GM12878 (cell line): ENCODE data around the gene PRTN3.

Experiments used
- ATF3 ChIP-seq: IDR thresholded peaks from 2 replicates; pipeline ENCODE4 v1.6.1; 2011; ENCODE audit warnings: low read depth, mild to moderate bottlenecking, low read length, moderate library complexity, borderline replicate concordance; ENCODE audit errors: extremely low read depth
- CBX5 ChIP-seq: sonication (generic); IDR thresholded peaks from 2 replicates; pipeline ENCODE4 v1.6.1; 2016; ENCODE audit warnings: low read depth, moderate library complexity, mild to moderate bottlenecking, inconsistent platforms
- EZH2 ChIP-seq: IDR thresholded peaks from 2 replicates; pipeline ENCODE4 v1.6.1; 2012; ENCODE audit warnings: low read depth, mild to moderate bottlenecking, control low read depth, inconsistent platforms, low read length, borderline replicate concordance; ENCODE audit not compliant: control insufficient read depth
- MAX ChIP-seq: IDR thresholded peaks from 2 replicates; pipeline ENCODE4 v1.6.1; 2012; ENCODE audit warnings: low read depth, low read length, improper control_type of control experiment
- MYC ChIP-seq: IDR thresholded peaks from 2 replicates; pipeline ENCODE4 v1.6.1; 2011; ENCODE audit warnings: mild to moderate bottlenecking, low read length, moderate library complexity, inconsistent platforms; ENCODE audit not compliant: insufficient read depth, insufficient replicate concordance, insufficient read length, severe bottlenecking
- POLR2A ChIP-seq: IDR thresholded peaks from 2 replicates; pipeline ENCODE4 v1.6.1; 2011; ENCODE audit warnings: low read depth, mild to moderate bottlenecking, low read length
- POLR2AphosphoS5 ChIP-seq: IDR thresholded peaks from 2 replicates; pipeline ENCODE4 v1.6.1; 2011; ENCODE audit warnings: mild to moderate bottlenecking, low read length, inconsistent platforms
- RBBP5 ChIP-seq: fragments of 200-600 bp; sonication (generic); conservative IDR thresholded peaks from 2 replicates; pipeline ENCODE4 v1.6.1; 2016
- TAF1 ChIP-seq: IDR thresholded peaks from 2 replicates; pipeline ENCODE4 v1.6.1; 2011; ENCODE audit warnings: mild to moderate bottlenecking, low read depth, low read length, borderline replicate concordance
- USF1 ChIP-seq: IDR thresholded peaks from 2 replicates; pipeline ENCODE4 v1.6.1; 2011; ENCODE audit warnings: borderline replicate concordance, low read depth, mild to moderate bottlenecking, moderate library complexity, mixed read lengths, low read length; ENCODE audit not compliant: insufficient read depth; ENCODE audit errors: extremely low read length
- TF ChIP-seq, protein P1 (sequence below): IDR thresholded peaks from 2 replicates; pipeline ENCODE4 v1.6.1; 2012; ENCODE audit warnings: mild to moderate bottlenecking, low read depth, low read length

- TF ChIP-seq MYC = no peak
- TF ChIP-seq EZH2 = no peak
- TF ChIP-seq, protein P1, sequence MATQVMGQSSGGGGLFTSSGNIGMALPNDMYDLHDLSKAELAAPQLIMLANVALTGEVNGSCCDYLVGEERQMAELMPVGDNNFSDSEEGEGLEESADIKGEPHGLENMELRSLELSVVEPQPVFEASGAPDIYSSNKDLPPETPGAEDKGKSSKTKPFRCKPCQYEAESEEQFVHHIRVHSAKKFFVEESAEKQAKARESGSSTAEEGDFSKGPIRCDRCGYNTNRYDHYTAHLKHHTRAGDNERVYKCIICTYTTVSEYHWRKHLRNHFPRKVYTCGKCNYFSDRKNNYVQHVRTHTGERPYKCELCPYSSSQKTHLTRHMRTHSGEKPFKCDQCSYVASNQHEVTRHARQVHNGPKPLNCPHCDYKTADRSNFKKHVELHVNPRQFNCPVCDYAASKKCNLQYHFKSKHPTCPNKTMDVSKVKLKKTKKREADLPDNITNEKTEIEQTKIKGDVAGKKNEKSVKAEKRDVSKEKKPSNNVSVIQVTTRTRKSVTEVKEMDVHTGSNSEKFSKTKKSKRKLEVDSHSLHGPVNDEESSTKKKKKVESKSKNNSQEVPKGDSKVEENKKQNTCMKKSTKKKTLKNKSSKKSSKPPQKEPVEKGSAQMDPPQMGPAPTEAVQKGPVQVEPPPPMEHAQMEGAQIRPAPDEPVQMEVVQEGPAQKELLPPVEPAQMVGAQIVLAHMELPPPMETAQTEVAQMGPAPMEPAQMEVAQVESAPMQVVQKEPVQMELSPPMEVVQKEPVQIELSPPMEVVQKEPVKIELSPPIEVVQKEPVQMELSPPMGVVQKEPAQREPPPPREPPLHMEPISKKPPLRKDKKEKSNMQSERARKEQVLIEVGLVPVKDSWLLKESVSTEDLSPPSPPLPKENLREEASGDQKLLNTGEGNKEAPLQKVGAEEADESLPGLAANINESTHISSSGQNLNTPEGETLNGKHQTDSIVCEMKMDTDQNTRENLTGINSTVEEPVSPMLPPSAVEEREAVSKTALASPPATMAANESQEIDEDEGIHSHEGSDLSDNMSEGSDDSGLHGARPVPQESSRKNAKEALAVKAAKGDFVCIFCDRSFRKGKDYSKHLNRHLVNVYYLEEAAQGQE = no peak
- no peak for TF ChIP-seq ATF3
- TF ChIP-seq RBBP5 = no peak
- TF ChIP-seq MAX = no peak
- TF ChIP-seq TAF1 = no peak
- no peak for TF ChIP-seq POLR2A
- no peak for TF ChIP-seq USF1
- no peak for TF ChIP-seq CBX5
- TF ChIP-seq POLR2AphosphoS5 = no peak
These were observed 9.6 kb downstream of the PRTN3 start for GRCh38 chr19:850221-850978.
